SIG-M5 treated with dmso at 0.1 percent for 504 hours (cell line): ENCODE measurements around the gene INO80.

Experiments used
- DNase-seq: peaks from one replicate; lab custom pipeline; 2025; ENCODE audit not compliant: unreplicated experiment; lab: John Stamatoyannopoulos, UW

INO80 gene

DNA sequence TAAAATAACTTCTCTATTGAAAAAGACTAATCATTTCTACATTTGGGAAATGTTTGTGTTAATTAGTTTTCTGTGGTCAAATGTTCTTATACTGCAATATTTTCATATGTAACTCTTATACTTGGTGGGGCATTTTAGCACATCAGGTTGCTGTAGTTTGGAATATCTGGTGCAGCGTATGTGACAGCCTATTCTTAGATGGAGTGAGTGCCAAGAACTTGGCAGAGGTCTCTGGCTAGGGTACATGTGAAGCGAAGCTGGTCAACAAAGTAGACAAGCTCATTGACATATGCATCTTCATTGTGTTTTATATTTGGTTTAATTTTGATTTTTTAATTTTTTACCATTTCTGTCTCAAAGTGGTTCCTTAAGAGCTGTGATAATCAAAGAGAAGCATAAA lies 109.6 kb downstream of the INO80 start:
- no peak for DNase-seq

DNA sequence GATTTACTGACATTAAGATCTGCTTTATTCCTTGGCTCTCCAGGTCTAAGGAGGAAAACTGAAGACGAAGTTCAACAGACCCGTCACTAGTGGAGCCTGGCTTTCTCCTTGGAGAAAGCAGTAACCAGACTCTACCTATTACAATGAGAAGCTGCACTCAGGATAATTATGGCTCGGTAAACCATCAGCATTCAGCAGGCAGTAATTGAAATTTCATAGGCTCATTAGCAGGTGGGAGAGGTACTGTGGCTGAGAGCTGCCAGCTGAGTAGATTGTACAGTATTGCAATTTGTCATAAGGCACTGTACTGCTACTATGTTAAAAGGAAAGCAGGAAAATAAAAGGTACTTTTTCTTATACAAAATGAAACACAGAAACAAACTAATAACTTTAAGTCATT lies 111.6 kb downstream of the INO80 start:
- DNase-seq = no peak

DNA sequence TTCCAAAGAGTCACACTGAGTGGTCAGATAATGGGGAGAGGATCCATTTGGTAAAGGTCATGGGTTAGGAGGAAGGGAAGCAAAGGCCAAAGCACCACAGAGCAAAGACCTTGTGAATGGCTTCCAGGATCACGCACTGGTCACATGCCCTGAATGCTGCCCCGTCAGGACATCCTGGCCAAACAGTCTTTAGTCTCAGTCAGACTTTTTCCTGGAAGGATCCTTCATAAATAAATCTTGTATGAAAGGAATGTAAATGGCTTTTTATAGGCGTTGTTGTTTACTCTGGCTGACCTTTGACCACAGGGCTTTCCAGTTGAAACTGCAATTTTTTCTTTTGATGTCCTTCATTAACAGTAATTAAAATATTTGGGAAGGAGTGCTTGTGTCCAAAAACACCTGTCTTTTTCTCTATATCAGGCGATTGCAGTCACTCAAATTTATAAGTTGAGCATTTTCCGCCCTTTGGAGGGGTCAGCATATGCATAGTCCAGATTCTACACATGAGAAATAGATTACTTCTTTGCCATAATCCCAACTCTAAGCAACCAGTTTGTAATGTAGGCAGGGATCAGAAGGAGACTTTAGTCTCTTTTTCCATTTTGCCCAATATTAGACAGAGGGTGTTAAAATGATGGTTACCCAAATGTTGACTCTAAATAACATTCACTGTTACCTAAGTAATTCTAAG lies 114.4 kb downstream of the INO80 start:
- no peak for DNase-seq

DNA sequence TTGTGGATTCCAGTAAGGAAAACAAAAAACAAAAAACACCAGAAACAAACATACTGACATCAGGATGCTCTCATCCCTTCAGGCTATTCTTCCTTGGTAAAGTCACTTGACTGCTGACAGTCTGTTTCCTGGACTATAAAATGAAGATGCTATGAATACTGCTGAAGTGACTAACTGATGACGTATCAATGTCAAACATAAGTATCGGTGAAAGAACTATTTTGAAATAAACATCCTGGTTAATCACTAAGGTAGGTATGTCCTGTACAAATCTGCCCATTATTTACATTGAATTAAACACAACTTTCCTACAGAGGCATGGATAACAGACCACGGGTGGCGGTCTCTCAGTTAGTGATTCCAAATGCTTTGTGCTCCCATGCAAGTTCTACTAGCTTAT lies 116.9 kb downstream of the INO80 start:
- DNase-seq = no peak

DNA sequence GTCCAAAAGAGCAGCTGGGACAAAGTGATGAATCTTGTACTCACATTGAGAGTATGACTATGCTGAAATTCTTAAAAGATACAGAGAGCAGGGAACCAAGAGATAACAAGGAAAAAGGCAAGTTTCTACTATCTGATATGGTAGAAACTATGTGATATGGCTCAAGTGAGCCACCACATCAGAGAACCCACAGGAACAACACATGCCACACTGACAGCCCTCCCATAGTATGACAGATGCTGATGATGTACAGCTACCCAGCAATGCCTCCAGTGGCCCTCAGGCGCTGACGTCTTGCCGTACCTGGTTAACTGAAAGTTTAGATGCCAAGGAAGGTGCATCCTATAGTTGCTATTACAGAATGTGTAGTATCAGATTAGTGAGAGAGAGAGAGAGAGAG lies 120.4 kb downstream of the INO80 start:
- no peak for DNase-seq

DNA sequence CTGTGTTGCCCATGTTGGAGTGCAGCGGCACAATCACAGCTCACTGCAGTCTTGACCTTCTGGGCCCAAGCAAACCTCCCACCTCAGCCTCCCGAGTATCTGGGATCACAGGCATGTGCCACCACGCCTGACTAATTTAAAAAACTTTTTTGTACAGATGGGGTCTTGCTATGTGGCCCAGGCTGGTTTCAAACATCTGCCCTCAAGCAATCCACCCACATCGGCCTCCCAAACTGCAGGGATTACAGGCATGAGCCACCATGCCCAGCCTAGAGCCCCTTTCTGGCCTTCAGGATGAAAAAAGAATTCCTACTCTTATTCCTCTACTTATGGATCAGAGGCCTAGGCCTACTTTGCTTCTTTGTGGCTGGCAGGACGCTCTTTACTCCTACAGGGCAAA lies 123.3 kb downstream of the INO80 start:
- DNase-seq = no peak

DNA sequence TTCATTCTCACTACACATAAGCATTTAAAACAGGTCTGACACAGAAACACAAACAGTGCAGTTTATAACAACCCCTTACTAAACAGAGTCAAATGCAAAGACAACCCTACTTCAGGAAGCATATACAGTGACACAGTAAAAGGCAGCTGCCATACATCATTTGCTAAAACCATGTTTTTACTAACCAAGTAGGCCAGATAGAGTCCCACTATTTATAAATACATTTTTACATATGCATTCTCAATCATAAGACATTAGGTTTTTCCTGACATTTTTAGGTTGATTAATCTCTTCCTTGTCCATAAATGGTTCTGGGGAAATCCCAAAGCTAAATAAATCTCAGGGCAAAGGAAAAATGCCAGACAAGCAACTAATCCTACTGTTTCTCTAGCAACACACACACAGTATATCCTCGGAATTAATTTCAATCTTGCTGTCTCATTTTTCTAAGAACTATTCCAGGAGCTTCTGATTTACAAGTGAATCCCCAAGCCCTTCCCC lies 123.8 kb downstream of the INO80 start:
- DNase-seq = no peak

DNA sequence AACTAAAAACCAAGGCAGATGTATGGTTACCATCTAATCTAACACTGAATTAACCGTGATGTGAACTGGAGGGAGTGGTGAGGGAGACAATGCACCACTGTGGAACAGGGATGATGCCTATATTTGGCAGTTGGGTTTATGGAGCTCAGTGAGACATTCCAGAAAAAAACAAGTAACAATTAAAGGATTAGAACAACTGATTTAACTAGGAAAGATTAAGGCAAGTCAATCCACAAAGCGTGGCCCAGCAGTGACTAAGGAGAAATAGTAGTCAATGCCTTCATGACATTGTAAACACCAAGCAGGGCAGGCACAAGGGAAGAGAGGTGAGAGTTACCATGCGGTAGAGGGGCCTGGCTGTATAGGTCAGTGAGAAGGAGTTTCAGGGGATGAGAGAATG lies 124.7 kb downstream of the INO80 start:
- DNase-seq = no peak

DNA sequence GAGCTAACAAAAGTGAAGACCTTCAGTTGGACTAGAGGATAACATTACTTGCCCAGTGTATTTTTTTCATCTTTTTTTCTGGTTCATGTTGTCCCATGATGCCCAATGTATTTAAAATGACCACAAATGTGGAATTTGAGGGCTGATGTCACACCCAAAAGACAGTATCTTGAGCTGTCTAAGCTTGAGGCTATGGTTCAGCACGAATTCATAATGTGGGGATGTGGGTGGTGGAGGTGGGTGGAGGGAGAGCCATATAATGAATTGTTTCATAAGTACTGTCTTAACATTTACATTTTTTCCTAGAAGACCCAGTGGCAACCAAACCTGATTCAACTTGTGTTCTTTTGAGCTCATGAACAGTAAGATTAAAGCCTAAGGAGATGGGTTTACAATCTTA lies 125.3 kb downstream of the INO80 start:
- no peak for DNase-seq

DNA sequence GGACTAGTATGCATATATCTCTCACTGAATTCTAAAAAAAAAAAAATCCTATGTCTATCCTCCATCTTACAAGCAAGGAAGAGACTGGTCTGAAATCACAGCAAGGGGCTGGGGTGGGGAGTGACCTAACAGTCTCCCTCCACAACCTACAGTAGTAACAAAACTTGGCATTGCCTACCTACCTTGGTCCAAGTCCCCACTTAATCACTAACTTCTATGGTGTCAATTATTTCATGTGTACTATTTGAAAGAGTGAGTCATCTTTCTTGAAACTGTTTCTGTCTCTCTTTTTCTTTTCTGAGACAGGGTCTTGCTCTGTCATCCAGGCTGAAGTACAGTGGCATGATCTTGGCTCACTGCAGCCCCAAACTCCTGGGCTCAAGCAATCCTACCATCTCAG lies 126.0 kb downstream of the INO80 start:
- no peak for DNase-seq

DNA sequence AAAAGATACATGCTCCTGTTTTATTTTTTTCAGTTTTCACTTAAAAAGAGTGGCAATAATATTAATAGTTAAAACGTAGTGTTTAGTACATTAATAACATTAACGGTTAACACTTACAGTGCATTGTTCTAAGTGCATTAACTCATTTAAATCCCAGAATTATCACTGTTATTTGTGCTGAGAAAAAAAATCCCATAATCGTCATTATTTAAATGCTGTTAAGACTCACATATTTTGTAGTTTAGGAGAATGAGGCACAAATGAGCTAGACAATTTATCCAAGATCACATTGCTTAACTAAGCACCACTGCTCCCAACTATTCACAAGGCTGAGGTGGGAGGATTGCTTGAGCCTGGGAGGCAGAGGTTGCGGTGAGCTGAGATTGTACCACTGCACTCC lies 127.9 kb downstream of the INO80 start:
- no peak for DNase-seq

DNA sequence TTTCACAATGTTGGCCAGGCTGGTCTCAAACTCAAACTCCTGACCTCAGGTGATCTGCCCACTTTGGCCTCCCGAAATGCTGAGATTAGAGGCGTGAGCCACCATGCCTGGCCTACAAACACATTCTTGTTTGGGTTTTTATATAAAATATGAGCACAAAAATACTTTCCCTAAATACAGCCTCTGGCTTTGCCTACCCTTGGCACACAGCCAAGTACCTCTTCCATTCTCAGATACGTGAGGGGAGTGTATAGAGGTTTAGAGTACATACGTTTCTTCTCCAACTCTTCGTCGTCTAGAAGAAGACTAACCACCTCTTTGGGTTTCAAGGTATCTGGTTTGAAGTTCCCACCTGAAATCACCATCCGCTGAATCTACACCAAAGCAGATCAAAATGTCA lies 129.3 kb downstream of the INO80 start:
- DNase-seq = no peak

DNA sequence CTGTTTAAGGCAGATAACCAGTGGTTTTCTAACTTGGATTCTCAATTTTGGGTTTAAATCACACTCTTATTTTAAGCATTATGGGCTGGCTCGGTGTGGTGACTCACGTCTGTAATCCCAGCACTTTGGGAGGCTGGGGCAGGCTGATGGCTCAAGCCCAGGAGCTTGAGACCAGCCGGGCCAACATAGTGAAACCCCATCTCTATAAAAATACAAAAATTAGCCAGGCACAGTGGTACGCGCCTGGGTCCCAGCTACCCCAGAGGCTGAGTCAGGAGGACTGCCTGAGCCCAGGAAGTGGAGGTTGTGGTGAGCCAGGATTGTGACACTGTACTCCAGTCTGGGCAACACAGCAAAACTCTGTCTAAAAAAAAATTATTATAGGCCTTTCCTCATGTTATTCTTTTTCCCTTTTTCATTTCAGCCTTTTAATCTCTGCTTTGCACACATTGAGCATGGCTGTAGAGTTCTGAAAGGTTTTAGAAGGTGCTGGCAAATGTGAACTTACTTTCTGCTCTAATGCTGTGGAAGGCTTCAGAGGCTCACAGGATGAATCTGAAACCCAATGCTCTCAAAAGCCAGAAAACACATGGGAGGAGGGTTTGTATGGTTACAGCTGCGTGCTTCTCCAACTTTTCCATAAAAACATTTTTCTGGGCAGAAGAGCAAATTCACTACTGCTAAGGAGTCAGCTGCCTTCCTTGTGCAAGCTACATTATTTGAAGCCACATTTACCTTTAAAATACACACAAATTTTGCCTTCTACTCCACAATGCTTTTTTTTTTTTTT lies 130.3 kb downstream of the INO80 start:
- no peak for DNase-seq

DNA sequence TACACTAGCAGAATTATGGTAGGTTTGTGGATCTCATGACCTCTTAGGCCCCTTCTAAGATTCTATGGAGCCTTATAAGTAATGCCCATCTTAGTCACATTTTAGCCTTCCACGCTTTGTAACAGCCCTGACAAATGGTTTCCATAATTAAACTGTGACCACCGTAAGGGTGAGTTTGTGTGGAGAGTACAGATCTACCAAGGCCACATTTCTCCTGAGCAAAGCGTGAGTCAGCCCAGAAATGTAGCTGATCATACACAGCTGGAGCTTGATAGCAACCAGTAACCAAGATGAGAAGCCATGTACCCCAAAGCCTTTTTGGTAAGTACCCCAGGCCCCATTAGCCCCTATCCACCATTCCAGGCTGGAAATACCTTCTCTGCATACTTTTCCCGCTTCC lies 131.1 kb downstream of the INO80 start:
- DNase-seq = no peak

DNA sequence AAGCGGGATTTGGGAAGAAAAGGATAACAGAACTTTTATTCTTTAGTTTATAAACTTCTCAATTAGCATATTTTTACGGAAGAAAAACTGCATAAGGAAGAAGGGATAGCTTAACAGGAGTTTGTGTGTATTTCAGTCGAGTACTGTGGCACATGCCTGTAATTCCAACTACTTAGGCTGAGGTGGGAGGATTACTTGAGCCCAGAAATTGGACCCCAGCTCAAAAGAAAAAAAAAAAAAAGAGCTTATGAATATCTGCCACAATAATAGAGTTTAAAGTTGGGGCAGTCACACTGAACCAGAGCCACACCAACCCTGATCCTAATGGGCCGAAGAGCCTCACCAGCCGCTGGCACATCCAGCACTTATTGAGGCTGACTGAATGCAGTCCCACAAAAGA lies 131.7 kb downstream of the INO80 start:
- no peak for DNase-seq

DNA sequence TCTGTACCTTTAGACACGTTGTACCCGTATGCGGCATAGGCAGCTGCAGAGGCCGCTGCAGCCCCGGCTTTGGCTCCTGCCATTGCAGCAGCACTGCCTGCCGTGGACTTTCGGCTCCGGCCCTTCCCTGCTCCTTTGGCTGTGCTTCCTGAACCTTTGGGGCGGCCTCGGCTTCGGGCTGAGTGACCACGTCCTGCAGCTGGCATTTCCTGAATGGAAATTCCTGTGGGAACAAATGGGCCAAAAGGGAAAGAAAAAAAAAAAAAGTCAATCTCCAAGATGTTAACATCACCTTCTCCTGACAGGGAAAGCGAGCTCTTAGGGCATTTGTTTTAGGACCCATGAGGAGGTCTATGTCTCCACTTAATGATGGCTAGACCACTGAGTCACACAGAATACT lies 133.2 kb downstream of the INO80 start:
- DNase-seq = no peak

DNA sequence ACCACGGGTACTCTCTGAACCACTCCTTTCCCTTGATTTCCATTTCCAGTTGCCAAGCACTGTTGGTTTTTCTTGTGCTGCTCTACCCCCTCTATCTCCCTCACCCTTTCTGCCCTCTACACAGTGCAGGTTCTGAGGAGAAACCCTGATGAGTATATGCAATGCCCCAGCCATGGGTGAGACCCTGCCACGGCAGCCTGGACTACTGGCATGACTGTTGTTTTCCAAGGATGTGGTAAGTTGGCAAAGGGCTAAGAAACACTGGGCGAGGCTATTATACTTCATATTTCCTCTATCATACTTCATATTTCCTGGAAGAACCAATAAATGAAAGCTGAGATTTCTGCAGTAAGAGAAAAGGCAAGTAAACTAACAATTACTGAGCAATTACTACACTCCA lies 134.9 kb downstream of the INO80 start:
- no peak for DNase-seq

DNA sequence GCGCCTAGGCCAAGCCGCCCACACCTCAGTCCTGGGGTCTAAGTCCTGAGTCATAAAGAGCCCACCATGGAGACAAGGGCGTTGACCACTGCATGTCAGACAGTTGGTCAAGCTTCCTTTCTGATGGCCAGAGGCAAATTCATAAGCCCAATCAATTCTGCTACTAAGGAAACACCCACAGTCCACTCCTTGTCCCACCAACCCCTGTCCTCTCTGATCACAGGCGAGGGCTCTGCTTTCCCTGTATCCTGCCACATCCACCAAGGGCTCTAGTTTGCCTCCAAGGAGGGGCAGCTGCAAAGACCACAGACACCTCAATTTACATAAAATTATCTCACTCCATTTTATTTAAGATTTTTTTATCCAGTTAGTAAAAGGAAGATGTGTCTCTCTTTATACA lies 137.5 kb downstream of the INO80 start:
- no peak for DNase-seq

DNA sequence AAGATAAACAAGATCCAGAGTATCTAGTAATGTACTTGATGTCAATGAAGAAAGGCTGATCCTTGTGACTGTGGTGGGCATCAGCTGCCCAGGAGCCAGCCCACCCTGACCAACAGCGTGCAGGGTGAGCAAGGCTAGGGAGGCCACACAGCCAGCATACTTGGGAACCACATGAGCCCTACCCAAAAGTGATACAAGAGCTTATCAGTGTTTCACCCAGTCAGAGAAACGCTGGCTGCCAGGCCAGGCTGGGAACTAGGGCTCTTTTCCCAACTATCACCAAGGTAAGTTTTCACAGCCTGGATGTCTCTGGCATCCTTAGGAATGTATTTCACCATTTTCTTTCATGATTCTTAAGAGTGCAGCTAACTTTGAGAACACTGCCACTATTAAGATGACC lies 137.9 kb downstream of the INO80 start:
- DNase-seq = no peak

DNA sequence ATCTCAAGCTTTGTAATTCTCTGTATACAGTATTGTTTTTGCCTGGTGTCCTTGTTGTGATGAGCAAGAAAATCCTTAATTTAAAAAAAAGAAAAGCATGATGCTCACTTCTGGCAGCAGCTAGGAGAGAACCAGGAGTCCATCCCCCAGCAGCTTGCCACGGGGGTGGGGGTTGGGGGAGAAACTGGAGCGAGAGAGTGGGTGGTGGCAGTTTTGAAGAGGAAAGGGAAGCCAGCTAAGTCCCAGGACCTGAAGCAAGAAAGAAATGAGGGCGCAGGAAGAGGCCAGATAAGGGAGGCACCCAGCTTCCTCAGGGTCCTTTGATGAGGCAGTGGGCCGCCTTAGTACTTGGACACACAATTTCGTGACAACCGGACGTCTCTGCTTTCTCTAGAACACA lies 139.3 kb downstream of the INO80 start:
- DNase-seq = no peak

DNA sequence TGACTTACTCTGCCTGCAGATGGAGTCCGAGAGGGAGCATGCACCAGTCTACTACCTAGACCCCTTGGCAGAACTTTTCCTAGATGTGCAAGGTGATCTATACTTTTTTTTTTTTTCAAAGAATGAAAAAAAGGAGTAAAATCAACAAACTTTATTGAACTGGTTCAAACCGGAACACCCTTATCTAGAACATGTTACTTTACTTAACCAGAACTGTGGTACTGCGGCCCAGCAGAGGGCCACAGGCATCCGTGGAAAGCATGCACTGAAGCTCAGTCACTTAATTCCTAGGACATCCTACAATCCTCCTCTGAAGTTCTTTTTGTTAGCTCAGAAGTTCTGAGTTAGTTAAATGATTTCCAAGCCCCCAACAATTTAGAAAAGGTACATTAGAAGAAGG lies 141.2 kb downstream of the INO80 start:
- DNase-seq = no peak

DNA sequence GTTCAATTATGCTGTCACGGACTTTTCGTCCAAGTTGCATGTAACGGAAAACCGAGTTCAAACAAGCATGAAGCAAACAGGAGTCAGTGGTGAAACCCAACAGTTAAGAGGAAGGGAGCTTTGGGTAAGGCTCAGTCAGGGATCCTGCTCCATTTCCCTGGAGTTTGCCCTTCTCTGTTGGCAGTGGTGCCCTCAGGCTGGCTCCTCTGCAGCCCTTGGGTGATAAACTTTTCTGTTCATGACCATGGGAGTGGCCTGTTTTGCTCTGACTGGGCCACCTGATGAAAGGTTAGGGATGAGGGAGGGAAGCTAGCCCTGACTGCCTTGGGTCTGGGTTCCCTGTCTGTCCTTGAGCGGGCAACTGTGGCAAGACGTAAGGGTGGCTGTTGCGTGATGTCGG lies 146.7 kb downstream of the INO80 start:
- DNase-seq = no peak
